WTC11 (cell line): ENCODE data around the gene OR6B3. TPM values are rescaled to one million over a fixed set of nuclear protein-coding genes. Genes with fewer than 3 reads are reported as not detected.
"Not testable (repeated sequence)": the region's sequence is repeated elsewhere in the genome, so short reads cannot be mapped to it uniquely, and the experiment has no call there.

Source experiments
- ATAC-seq: fragments of 200-7000 bp; cut with Tn5 transposase; 2 replicates; pipeline ENCODE4 v1.10.0; 2021; ENCODE audit warnings: mild to moderate bottlenecking, moderate library complexity
- CTCF ChIA-PET: fragments of 300-600 bp; sonication (Branson Sonifier 250); formaldehyde crosslinking; loops from one replicate; lab custom pipeline; 2021; ENCODE audit warnings: antibody characterized with exemption; lab: Charles Lee
- POLR2A ChIA-PET: fragments of 350-600 bp; sonication (Branson Sonifier 250); formaldehyde crosslinking; loops from one replicate; lab custom pipeline; 2021; ENCODE audit warnings: antibody characterized with exemption; lab: Charles Lee
- DNase-seq: peaks from one replicate; pipeline ENCODE4 v3.0.0; 2021; ENCODE audit warnings: low spot score
- H3K27ac Mint-ChIP-seq: 2 replicates; pipeline ENCODE4 v1.8.0; 2021; ENCODE audit warnings: mixed read lengths
- H3K27me3 Mint-ChIP-seq: 2 replicates; pipeline ENCODE4 v1.8.0; 2021; ENCODE audit warnings: low read depth, mild to moderate bottlenecking, moderate library complexity, mixed read lengths
- H3K36me3 Mint-ChIP-seq: 2 replicates; pipeline ENCODE4 v1.8.0; 2021; ENCODE audit warnings: mixed read lengths
- H3K4me1 Mint-ChIP-seq: 2 replicates; pipeline ENCODE4 v1.8.0; 2022; ENCODE audit warnings: mixed read lengths
- H3K4me3 Mint-ChIP-seq: 2 replicates; pipeline ENCODE4 v1.8.0; 2021; ENCODE audit warnings: mild to moderate bottlenecking, moderate library complexity, mixed read lengths
- H3K9me3 Mint-ChIP-seq: 2 replicates; pipeline ENCODE4 v1.8.0; 2021; ENCODE audit warnings: mixed read lengths
- AFF4 ChIP-seq: sonication (generic); formaldehyde crosslinking; IDR thresholded peaks from 2 replicates; pipeline ENCODE4 v1.8.1; 2023; ENCODE audit warnings: mild to moderate bottlenecking, missing genetic modification reagents, borderline replicate concordance
- CREB1 ChIP-seq: sonication (generic); formaldehyde crosslinking; IDR thresholded peaks from 2 replicates; pipeline ENCODE4 v1.8.0; 2023; ENCODE audit warnings: mild to moderate bottlenecking, missing genetic modification reagents
- CTCF ChIP-seq: fragments of 200-600 bp; IDR thresholded peaks from 2 replicates; pipeline ENCODE4 v1.8.0; 2022; ENCODE audit warnings: antibody characterized with exemption
- ELF4 ChIP-seq: sonication (generic); formaldehyde crosslinking; IDR thresholded peaks from 2 replicates; pipeline ENCODE4 v1.8.1; 2022; ENCODE audit warnings: low read depth, mild to moderate bottlenecking, moderate library complexity, missing genetic modification reagents
- GABPB1 ChIP-seq: sonication (generic); formaldehyde crosslinking; IDR thresholded peaks from 2 replicates; pipeline ENCODE4 v1.8.1; 2023; ENCODE audit warnings: mild to moderate bottlenecking, missing genetic modification reagents
- NFATC4 ChIP-seq: fragments of 250-450 bp; sonication (Bioruptor Pico); IDR thresholded peaks from 2 replicates; pipeline ENCODE4 v1.9.0; 2021; ENCODE audit warnings: mild to moderate bottlenecking
- NR2C2 ChIP-seq: sonication (generic); formaldehyde crosslinking; IDR thresholded peaks from 2 replicates; pipeline ENCODE4 v1.8.0; 2022; ENCODE audit warnings: mild to moderate bottlenecking, missing genetic modification reagents
- PREB ChIP-seq: sonication (generic); formaldehyde crosslinking; IDR thresholded peaks from 2 replicates; pipeline ENCODE4 v1.8.1; 2022; ENCODE audit warnings: mild to moderate bottlenecking, missing genetic modification reagents, moderate library complexity, borderline replicate concordance
- TP53 ChIP-seq: sonication (generic); formaldehyde crosslinking; IDR thresholded peaks from 2 replicates; pipeline ENCODE4 v1.8.1; 2023; ENCODE audit warnings: mild to moderate bottlenecking, missing genetic modification reagents
- ZBTB21 ChIP-seq: sonication (generic); formaldehyde crosslinking; IDR thresholded peaks from 2 replicates; pipeline ENCODE4 v1.8.1; 2023; ENCODE audit warnings: mild to moderate bottlenecking, missing genetic modification reagents, borderline replicate concordance
- ZNF232 ChIP-seq: sonication (generic); formaldehyde crosslinking; IDR thresholded peaks from 2 replicates; pipeline ENCODE4 v1.8.0; 2022; ENCODE audit warnings: mild to moderate bottlenecking, missing genetic modification reagents
- ZNF317 ChIP-seq: sonication (generic); formaldehyde crosslinking; IDR thresholded peaks from 2 replicates; pipeline ENCODE4 v1.8.1; 2023; ENCODE audit warnings: low read depth, mild to moderate bottlenecking, moderate library complexity, missing genetic modification reagents, borderline replicate concordance
- ZNF425 ChIP-seq: fragments of 250-450 bp; sonication (Bioruptor Pico); conservative IDR thresholded peaks from 2 replicates; pipeline ENCODE4 v1.9.0; 2021; ENCODE audit warnings: mild to moderate bottlenecking
- ZNF512 ChIP-seq: sonication (generic); formaldehyde crosslinking; IDR thresholded peaks from 2 replicates; pipeline ENCODE4 v1.8.1; 2022; ENCODE audit warnings: missing genetic modification reagents, borderline replicate concordance
- total RNA-seq: library from RNA; stranded (reverse); gene quantifications from 3 replicates; pipeline ENCODE4 v1.2.3, GENCODE V29; 2021

OR6B3 gene
- total RNA-seq, 1 experiment from 2014 or later: not detected

GRCh38 chr2:240044096-240044495 is 9.2 kb downstream of the OR6B3 start:
- CTCF ChIA-PET: interaction anchor here (1.0 kb wide), 1 partner anchor 22 kb away, joined by 3 read pairs; no protein-coding TSS in a partner anchor
- H3K36me3 Mint-ChIP-seq, H3K4me3 Mint-ChIP-seq, POLR2A ChIA-PET, H3K4me1 Mint-ChIP-seq, ATAC-seq, DNase-seq, H3K27ac Mint-ChIP-seq, H3K27me3 Mint-ChIP-seq, H3K9me3 Mint-ChIP-seq: not testable (repeated sequence)

- ATAC-seq: no peak
- Mint-ChIP-seq H3K36me3 (no peaks in the 10 kb centered on the region), H3K4me1 (no peaks in the 10 kb centered on the region), H3K27ac (no peak overlapping the region), H3K9me3 (no peaks in the 10 kb centered on the region), H3K27me3 (peaks cover 10% of the 10 kb centered on the region), H3K4me3 (no peak overlapping the region)
- ChIA-PET POLR2A (interaction anchor here (0.7 kb wide), 1 partner anchor 113 kb away, joined by 3 read pairs; no protein-coding TSS in a partner anchor), CTCF (interaction anchor here (1.0 kb wide), 1 partner anchor 22 kb away, joined by 3 read pairs; no protein-coding TSS in a partner anchor)
- TF ChIP-seq GABPB1: no peak
- no peak for TF ChIP-seq ZNF317 (CRISPR knock-in tag)
- TF ChIP-seq NFATC4 (CRISPR knock-in tag): no peak
- no peak for DNase-seq
These were observed 9.9 kb downstream of the OR6B3 start for GRCh38 chr2:240043279-240043989.

GRCh38 chr2:240042740-240043139 is 10.6 kb downstream of the OR6B3 start:
- Mint-ChIP-seq H3K27ac (no peak overlapping the region), H3K36me3 (no peaks in the 10 kb centered on the region), H3K4me3 (no peak overlapping the region), H3K4me1 (no peaks in the 10 kb centered on the region), H3K9me3 (no peaks in the 10 kb centered on the region), H3K27me3 (peaks cover 11% of the 10 kb centered on the region)
- TF ChIP-seq CTCF: no peak
- TF ChIP-seq CREB1 (CRISPR knock-in tag): no peak
- TF ChIP-seq PREB: no peak
- TF ChIP-seq NR2C2 (CRISPR knock-in tag): no peak
- no peak for TF ChIP-seq TP53 (CRISPR knock-in tag)
- ATAC-seq (no peak), DNase-seq (no peak)
- ChIA-PET CTCF (no interaction called here), POLR2A (interaction anchor here (0.7 kb wide), 1 partner anchor 113 kb away, joined by 3 read pairs; no protein-coding TSS in a partner anchor)

- TF ChIP-seq ZNF425 (CRISPR knock-in tag): no peak
- TF ChIP-seq ELF4: no peak
- ChIA-PET POLR2A (no interaction called here), CTCF (interaction anchor here (0.6 to 0.9 kb wide), 2 partner anchors 17 to 20 kb away, joined by 3 to 4 read pairs; no protein-coding TSS in a partner anchor)
- Mint-ChIP-seq H3K4me1 (no peaks in the 10 kb centered on the region), H3K27me3 (peaks cover 23% of the 10 kb centered on the region), H3K27ac (no peak overlapping the region), H3K36me3 (no peaks in the 10 kb centered on the region), H3K4me3 (no peak overlapping the region), H3K9me3 (no peaks in the 10 kb centered on the region)
- no peak for ATAC-seq
- no peak for DNase-seq
These were observed 12.0 kb downstream of the OR6B3 start for GRCh38 chr2:240041363-240041762.

GRCh38 chr2:240037358-240037757 is 16.0 kb downstream of the OR6B3 start:
- H3K9me3 Mint-ChIP-seq: no peaks in the 10 kb centered on the region
- ChIA-PET POLR2A (no interaction called here), CTCF (no interaction called here)
- H3K36me3 Mint-ChIP-seq: no peaks in the 10 kb centered on the region
- no peak overlapping the region for H3K4me3 Mint-ChIP-seq
- DNase-seq (no peak), ATAC-seq (no peak)
- peaks cover 3% of the 10 kb centered on the region; the same call in 1 of the 2 replicates for H3K4me1 Mint-ChIP-seq
- H3K27ac Mint-ChIP-seq: no peak overlapping the region
- peaks cover 24% of the 10 kb centered on the region for H3K27me3 Mint-ChIP-seq
- TF ChIP-seq ZNF512 (CRISPR knock-in tag) (no peak), ELF4 (no peak), ZNF232 (no peak), AFF4 (CRISPR knock-in tag) (no peak), ZBTB21 (CRISPR knock-in tag) (no peak)
